Stomach (tissue), 9 donors: ENCODE data around the gene VILL. TPM values are rescaled to one million over a fixed set of nuclear protein-coding genes. Genes with fewer than 3 reads are reported as not detected.

ENCODE experiments used
- DNase-seq, 2 donors: peaks; one replicate each; pipeline versions ENCODE4 v3.0.0 to v3.0.0-alpha.2; 2013 to 2019
- H3K27ac ChIP-seq, 5 donors: fragments of 200-600 bp in 4 of 5; sonication (generic) in 4 of 5; one replicate each; pipeline ENCODE4 v1.5.1; 2013 to 2019; ENCODE audit warnings: mild to moderate bottlenecking in 1 of 5, moderate library complexity in 1 of 5
- H3K27me3 ChIP-seq, 3 donors: fragments of 200-600 bp; sonication (generic); one replicate each; pipeline ENCODE4 v1.5.1; 2017 to 2019; ENCODE audit warnings: mixed run types in 1 of 3
- H3K36me3 ChIP-seq, 4 donors: fragments of 200-600 bp; sonication (generic); 1 replicate in 3 of 4; 2 replicates in 1 of 4; pipeline ENCODE4 v1.5.1; 2016 to 2019
- H3K4me1 ChIP-seq, 4 donors: fragments of 200-600 bp; sonication (generic); one replicate each; pipeline ENCODE4 v1.5.1; 2016 to 2019
- H3K4me3 ChIP-seq, 4 donors: fragments of 200-600 bp; sonication (generic) in 3 of 4; one replicate each; pipeline ENCODE4 v1.5.1; 2016 to 2019; ENCODE audit warnings: mild to moderate bottlenecking in 1 of 4
- H3K9me3 ChIP-seq, 4 donors: fragments of 200-600 bp; sonication (generic); one replicate each; pipeline ENCODE4 v1.5.1; 2016 to 2019
- EP300 ChIP-seq: sonication (generic); formaldehyde crosslinking; IDR thresholded peaks from one replicate; pipeline ENCODE4 v1.6.1; 2017; ENCODE audit warnings: antibody characterized with exemption
- POLR2A ChIP-seq, 4 donors: fragments of 450-650 bp; IDR thresholded peaks; one replicate each; pipeline ENCODE4 v1.6.1; 2016; ENCODE audit warnings: antibody characterized with exemption in 4 of 4, control low read depth in 2 of 4, mild to moderate bottlenecking in 1 of 4, moderate library complexity in 1 of 4
- POLR2AphosphoS5 ChIP-seq, 3 donors: sonication (generic); formaldehyde crosslinking; IDR thresholded peaks; one replicate each; pipeline ENCODE4 v1.6.1; 2016; ENCODE audit warnings: antibody characterized with exemption in 3 of 3
- WGBS, 5 donors: extraction: QIAGEN DNeasy Blood & Tissue Kit in 3 of 5; methylation state at CpG; one replicate each; pipeline versions ENCODE4 v1.1.5 to v1.1.7; 2013 to 2018; 5-methylcytosine and 5-hydroxymethylcytosine counted together
- intact Hi-C: fragments of 100-400 bp; cut with DNase I; formaldehyde crosslinking; loops from one replicate; pipeline ENCODE4 v1.15.1; 2023; ENCODE audit warnings: low total_unique reads
- polyA plus RNA-seq, 3 donors: library from polyadenylated mRNA; stranded (reverse); fragments of 200-250 nt; gene quantifications; one replicate each; pipeline ENCODE4 v1.2.3, GENCODE V29; 2013
- total RNA-seq, 5 donors: library from RNA; depleted of rRNA; stranded (reverse); fragments of >200 nt; gene quantifications; one replicate each; pipeline versions ENCODE4 v1.1.0 to v1.2.3, GENCODE V29; 2014 to 2016
- TF ChIP-seq, protein P1 (sequence below), 7 experiments: fragments of 450-650 bp in 4 of 7; fragments of 200-600 bp in 3 of 7; sonication (generic) in 3 of 7; IDR thresholded peaks; one replicate each; pipeline ENCODE4 v1.5.1; 2016 to 2019; ENCODE audit warnings: antibody characterized with exemption in 7 of 7, control low read depth in 2 of 7, mild to moderate bottlenecking in 1 of 7
- donor health status: healthy with polysubstance abuse.
- donor health status: Bipolar disorder and iron deficiency.
- donor health status: healthy.

VILL gene
- total and polyA plus RNA-seq, 8 donors = 24.1 to 202 (median 84.2) TPM

DNA sequence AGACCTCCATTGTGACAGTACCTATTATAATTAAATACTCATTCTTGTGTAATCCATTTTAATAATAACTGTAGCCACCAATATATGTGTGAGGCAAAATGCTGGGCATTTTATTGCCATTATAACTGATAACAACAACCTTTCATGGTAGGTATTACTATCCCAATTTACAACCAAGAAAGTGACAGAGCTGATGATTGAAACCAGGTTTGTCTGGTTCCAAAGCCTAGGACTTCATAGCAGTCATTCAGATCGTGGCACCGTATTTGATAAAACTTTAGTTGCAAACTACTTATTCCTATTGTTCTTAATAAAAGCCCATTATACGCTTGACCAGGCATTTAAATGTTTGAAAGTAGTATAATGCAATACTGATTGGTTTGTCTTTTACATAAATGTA, 26.4 kb upstream of the VILL start:
- no peaks in the 10 kb centered on the region for H3K27me3 ChIP-seq
- no peak overlapping the region for H3K4me3 ChIP-seq
- TF ChIP-seq EP300 (no peak), POLR2AphosphoS5 (IDR thresholded peaks at IDR 0.05) (no peak), POLR2A (IDR thresholded peaks at IDR 0.05) (no peak)
- TF ChIP-seq, protein P1, sequence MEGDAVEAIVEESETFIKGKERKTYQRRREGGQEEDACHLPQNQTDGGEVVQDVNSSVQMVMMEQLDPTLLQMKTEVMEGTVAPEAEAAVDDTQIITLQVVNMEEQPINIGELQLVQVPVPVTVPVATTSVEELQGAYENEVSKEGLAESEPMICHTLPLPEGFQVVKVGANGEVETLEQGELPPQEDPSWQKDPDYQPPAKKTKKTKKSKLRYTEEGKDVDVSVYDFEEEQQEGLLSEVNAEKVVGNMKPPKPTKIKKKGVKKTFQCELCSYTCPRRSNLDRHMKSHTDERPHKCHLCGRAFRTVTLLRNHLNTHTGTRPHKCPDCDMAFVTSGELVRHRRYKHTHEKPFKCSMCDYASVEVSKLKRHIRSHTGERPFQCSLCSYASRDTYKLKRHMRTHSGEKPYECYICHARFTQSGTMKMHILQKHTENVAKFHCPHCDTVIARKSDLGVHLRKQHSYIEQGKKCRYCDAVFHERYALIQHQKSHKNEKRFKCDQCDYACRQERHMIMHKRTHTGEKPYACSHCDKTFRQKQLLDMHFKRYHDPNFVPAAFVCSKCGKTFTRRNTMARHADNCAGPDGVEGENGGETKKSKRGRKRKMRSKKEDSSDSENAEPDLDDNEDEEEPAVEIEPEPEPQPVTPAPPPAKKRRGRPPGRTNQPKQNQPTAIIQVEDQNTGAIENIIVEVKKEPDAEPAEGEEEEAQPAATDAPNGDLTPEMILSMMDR (IDR thresholded peaks at IDR 0.05) = no peak
- H3K4me1 ChIP-seq = peaks cover 26 to 59% (median 35%) of the 10 kb centered on the region in 4 donors
- H3K9me3 ChIP-seq = no peaks in the 10 kb centered on the region
- peak overlapping the region in 4 of 5 donors; percentile 11 to 63 (median 50) for H3K27ac ChIP-seq
- no peak for DNase-seq
- intact Hi-C loops = loop anchor here (10.0 kb wide), 1 partner anchor 109 kb away; no protein-coding TSS in a partner anchor
- WGBS, 5 donors = 39 to 61% (median 45%) methylated on average over 3 of the region's 3 CpGs
- H3K36me3 ChIP-seq = peaks cover 0 to 17% (median 0%) of the 10 kb centered on the region in 4 donors

GRCh38 chr3:37964716-37965115, 25.9 kb upstream of the VILL start:
- no peak for TF ChIP-seq POLR2A (IDR thresholded peaks at IDR 0.05)
- TF ChIP-seq EP300 = no peak
- TF ChIP-seq, protein P1 (IDR thresholded peaks at IDR 0.05) = no peak
- TF ChIP-seq POLR2AphosphoS5 (IDR thresholded peaks at IDR 0.05) = no peak
- Histone ChIP-seq H3K27me3 (no peaks in the 10 kb centered on the region), H3K36me3 (peaks cover 0 to 20% (median 1%) of the 10 kb centered on the region in 4 donors), H3K9me3 (no peaks in the 10 kb centered on the region), H3K27ac (peak overlapping the region; percentile 11 to 63 (median 56)), H3K4me1 (peaks cover 32 to 65% (median 41%) of the 10 kb centered on the region in 4 donors), H3K4me3 (no peak overlapping the region)
- DNase-seq = peak in 1 of 2 donors; percentile 69
- intact Hi-C loops = loop anchor here (10.0 kb wide), 1 partner anchor 110 kb away; no protein-coding TSS in a partner anchor
- WGBS, 5 donors = 29 to 62% (median 36%) methylated on average over 1 of the region's 1 CpG

DNA sequence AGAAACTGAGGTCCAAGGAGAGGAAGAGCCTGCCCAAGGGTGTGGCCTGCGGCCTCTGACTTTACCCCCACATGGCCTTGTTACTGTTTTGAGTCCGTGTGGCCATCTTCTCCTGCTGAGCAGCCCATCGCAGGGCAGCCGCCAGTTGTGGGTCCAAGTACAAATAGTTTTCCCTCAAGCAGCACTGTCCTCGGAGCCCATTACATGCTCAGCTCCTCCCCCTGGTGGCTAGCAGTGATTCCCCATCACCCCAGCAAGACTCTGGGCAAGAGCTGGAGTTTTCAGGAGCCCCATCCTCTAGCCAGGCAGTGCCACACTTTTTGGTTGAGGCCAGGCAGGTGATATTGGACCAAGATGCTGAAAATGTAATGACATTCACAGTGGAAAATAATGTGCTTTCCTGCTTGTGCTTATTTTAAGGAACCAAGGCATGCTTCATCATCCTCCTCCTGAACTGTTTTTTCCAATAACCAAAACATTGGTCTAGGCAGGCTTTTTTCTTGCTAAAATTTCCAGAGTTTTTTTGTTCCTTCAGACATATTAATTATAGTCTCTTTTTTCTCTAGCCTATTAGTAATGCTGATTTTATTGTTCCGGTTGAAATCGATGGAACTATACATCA, 23.2 kb upstream of the VILL start:
- 42 to 52% (median 46%) methylated on average over 7 of the region's 7 CpGs for whole genome bisulfite sequencing, 5 donors
- peak; percentile 77 to 88 for DNase-seq
- TF ChIP-seq, protein P1 (IDR thresholded peaks at IDR 0.05) = peak in 5 of 7 experiments; percentile 64 to 86 (median 79)
- no peak for TF ChIP-seq POLR2A (IDR thresholded peaks at IDR 0.05)
- intact Hi-C loops = loop anchor here (10.0 kb wide), 1 partner anchor 113 kb away; no protein-coding TSS in a partner anchor
- Histone ChIP-seq H3K4me3 (no peak overlapping the region), H3K36me3 (peaks cover 0 to 32% (median 14%) of the 10 kb centered on the region in 4 donors), H3K4me1 (peaks cover 31 to 69% (median 53%) of the 10 kb centered on the region in 4 donors), H3K9me3 (no peaks in the 10 kb centered on the region), H3K27ac (peak overlapping the region in 1 of 5 donors; percentile 56), H3K27me3 (no peaks in the 10 kb centered on the region)

GRCh38 chr3:37968199-37968598, 22.4 kb upstream of the VILL start:
- intact Hi-C loops = loop anchor here (10.0 kb wide), 1 partner anchor 113 kb away; no protein-coding TSS in a partner anchor
- peaks cover 0 to 32% (median 21%) of the 10 kb centered on the region in 4 donors for H3K36me3 ChIP-seq
- H3K27me3 ChIP-seq = no peaks in the 10 kb centered on the region
- H3K9me3 ChIP-seq = no peaks in the 10 kb centered on the region
- WGBS, 5 donors = 86 to 90% (median 87%) methylated on average over 9 of the region's 9 CpGs
- TF ChIP-seq, protein P1 (IDR thresholded peaks at IDR 0.05) = no peak
- TF ChIP-seq POLR2A (IDR thresholded peaks at IDR 0.05) (no peak), POLR2AphosphoS5 (IDR thresholded peaks at IDR 0.05) (no peak), EP300 (no peak)
- no peak for DNase-seq
- H3K4me3 ChIP-seq = no peak overlapping the region
- peak overlapping the region in 3 of 5 donors; percentile 13 to 70 (median 58) for H3K27ac ChIP-seq
- peaks cover 28 to 61% (median 51%) of the 10 kb centered on the region in 4 donors for H3K4me1 ChIP-seq
